HepG2 (cell line): ENCODE results near the gene CRTC2. TPM values are rescaled to one million over a fixed set of nuclear protein-coding genes. Genes with fewer than 3 reads are reported as not detected.

ENCODE experiments used
- ARID5B ChIP-seq: IDR thresholded peaks from 2 replicates; pipeline ENCODE4 v1.4.0; 2020; ENCODE audit warnings: mild to moderate bottlenecking, missing genetic modification reagents
- FOXJ3 ChIP-seq: sonication (generic); formaldehyde crosslinking; IDR thresholded peaks from 2 replicates; pipeline ENCODE4 v1.4.0; 2020; ENCODE audit warnings: missing genetic modification reagents, mild to moderate bottlenecking, borderline replicate concordance
- JARID2 ChIP-seq: sonication (generic); formaldehyde crosslinking; IDR thresholded peaks from 2 replicates; pipeline ENCODE4 v1.8.1; 2023; ENCODE audit warnings: missing genetic modification reagents, inconsistent platforms; ENCODE audit not compliant: insufficient replicate concordance
- KDM3A ChIP-seq: IDR thresholded peaks from 2 replicates; pipeline ENCODE4 v1.6.1; 2018; ENCODE audit warnings: low read depth, missing compliant biosample characterization
- KIAA2018 ChIP-seq: sonication (generic); formaldehyde crosslinking; IDR thresholded peaks from 2 replicates; pipeline ENCODE4 v1.5.0; 2020; ENCODE audit warnings: mild to moderate bottlenecking, missing genetic modification reagents, borderline replicate concordance
- MATR3 ChIP-seq: sonication (generic); formaldehyde crosslinking; IDR thresholded peaks from 2 replicates; pipeline ENCODE4 v1.4.0; 2020; ENCODE audit warnings: missing genetic modification reagents
- NR2F2 ChIP-seq: IDR thresholded peaks from 2 replicates; pipeline ENCODE4 v1.6.1; 2012; ENCODE audit warnings: low read depth, inconsistent platforms, borderline replicate concordance
- SCMH1 ChIP-seq: sonication (generic); formaldehyde crosslinking; IDR thresholded peaks from 2 replicates; pipeline ENCODE4 v1.9.0; 2021; ENCODE audit warnings: missing genetic modification reagents, mild to moderate bottlenecking, borderline replicate concordance
- TBX3 ChIP-seq: fragments of 450-650 bp; IDR thresholded peaks from 2 replicates; pipeline ENCODE4 v1.6.1; 2017; ENCODE audit warnings: antibody characterized with exemption, mild to moderate bottlenecking, inconsistent platforms, borderline replicate concordance
- ZFX ChIP-seq: sonication (generic); formaldehyde crosslinking; IDR thresholded peaks from 2 replicates; pipeline ENCODE4 v1.4.0; 2020; ENCODE audit warnings: mild to moderate bottlenecking, low read depth, missing genetic modification reagents, moderate library complexity
- ZNF839 ChIP-seq: sonication (generic); formaldehyde crosslinking; IDR thresholded peaks from 2 replicates; pipeline ENCODE4 v1.4.0; 2020; ENCODE audit warnings: missing genetic modification reagents, mild to moderate bottlenecking, borderline replicate concordance
- polyA plus RNA-seq, 8 experiments: library from polyadenylated mRNA; depleted of rRNA in 3 of 8; stranded (reverse) in 7 of 8; unstranded in 1 of 8; fragments of >200 nt; fragmentation: Illumina TruSeq in 4 of 8; extraction: Trizol in 4 of 8; gene quantifications; 2 replicates each; pipeline versions ENCODE4 v1.2.1 to v1.2.3, GENCODE V29; 2011 to 2016; ENCODE audit warnings: low read depth in 4 of 8, missing spikeins in 1 of 8, mixed read lengths in 1 of 8; ENCODE audit not compliant: insufficient read depth in 1 of 8
- total RNA-seq, 5 experiments: library from RNA; depleted of rRNA; stranded (reverse); fragments of >200 nt; fragmentation: Illumina TruSeq; extraction: Trizol; gene quantifications; 2 replicates each; pipeline ENCODE4 v1.2.3, GENCODE V29; 2016; ENCODE audit warnings: low read depth in 1 of 5
- TF ChIP-seq, protein P1 (sequence below): sonication (generic); formaldehyde crosslinking; IDR thresholded peaks from 2 replicates; pipeline ENCODE4 v1.4.0; 2020; ENCODE audit warnings: mild to moderate bottlenecking, low read depth, missing genetic modification reagents

Gene CRTC2
- total and polyA plus RNA-seq, 2 of the 13 experiments (the other 11 are each of a cell fraction or from before 2014, with no cell fraction given), result 6.1 to 26.7 TPM

DNA sequence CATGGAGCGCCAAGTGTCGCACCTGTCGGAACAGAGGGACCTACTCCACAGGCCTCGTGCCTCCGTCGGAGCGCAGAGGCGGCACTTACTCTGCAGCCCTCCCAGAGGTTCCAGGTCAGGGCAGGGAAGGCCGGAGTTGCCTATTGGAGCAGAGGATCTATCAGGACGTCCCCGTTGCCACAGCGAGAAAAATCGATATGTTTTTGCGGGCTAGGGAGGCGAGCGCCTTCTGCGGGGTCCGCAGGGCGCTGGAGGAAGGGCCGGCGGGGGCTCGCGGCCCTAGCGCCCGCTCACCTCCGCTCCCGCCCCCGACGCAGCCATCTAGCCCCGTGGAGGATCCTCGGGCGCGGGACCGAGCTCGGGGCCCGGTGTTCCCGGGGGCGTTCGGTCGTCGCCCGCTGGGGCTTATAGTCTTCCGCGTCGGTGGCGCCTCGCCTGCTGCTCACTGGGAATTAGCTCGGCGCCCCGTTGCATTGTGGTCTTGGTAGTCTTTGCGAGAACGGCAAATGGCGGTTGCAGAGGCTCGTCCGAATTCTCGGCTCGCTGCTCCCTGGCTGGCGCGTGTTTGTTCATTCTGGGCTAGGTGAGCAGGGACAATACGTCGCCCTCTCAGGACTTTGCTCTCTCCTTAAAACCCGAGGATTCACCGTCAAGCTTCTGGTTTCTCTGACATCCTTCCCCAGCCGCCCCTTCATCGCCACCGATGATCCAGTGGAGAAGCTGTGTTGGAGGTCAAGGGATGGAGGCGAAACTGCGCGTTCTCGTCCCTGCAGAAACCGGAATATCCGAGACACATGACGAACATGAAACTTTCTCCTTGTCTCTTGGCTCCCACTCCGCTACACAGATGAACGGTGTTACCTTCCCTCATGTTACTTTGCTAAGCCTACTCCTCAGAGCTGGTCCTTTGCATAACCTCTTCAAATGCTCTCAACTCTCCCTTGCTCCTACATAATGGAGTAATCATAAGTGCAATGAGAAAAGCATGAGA, 19.1 kb upstream of the CRTC2 start, which contains the start of gene JTB (continued):
- no peak for TF ChIP-seq KIAA2018 (CRISPR knock-in tag)
- peak; percentile 74 for TF ChIP-seq ARID5B
- no peak for TF ChIP-seq SCMH1 (CRISPR knock-in tag)
- TF ChIP-seq, protein P1, sequence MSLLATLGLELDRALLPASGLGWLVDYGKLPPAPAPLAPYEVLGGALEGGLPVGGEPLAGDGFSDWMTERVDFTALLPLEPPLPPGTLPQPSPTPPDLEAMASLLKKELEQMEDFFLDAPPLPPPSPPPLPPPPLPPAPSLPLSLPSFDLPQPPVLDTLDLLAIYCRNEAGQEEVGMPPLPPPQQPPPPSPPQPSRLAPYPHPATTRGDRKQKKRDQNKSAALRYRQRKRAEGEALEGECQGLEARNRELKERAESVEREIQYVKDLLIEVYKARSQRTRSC (CRISPR knock-in tag), result no peak
- no peak for TF ChIP-seq MATR3 (CRISPR knock-in tag)
- no peak for TF ChIP-seq FOXJ3
- peak; percentile 86; the same call in 1 of the 2 replicates for TF ChIP-seq KDM3A (CRISPR knock-in tag)
- peak; percentile 27; the same call in 1 of the 2 replicates for TF ChIP-seq TBX3
- no peak for TF ChIP-seq JARID2 (CRISPR knock-in tag)
- TF ChIP-seq ZNF839, result no peak
- TF ChIP-seq NR2F2, result no peak
- TF ChIP-seq ZFX (CRISPR knock-in tag), result peak; percentile 93
